Stimulated activated CD8-positive, alpha-beta memory T cell treated with anti-CD3 and anti-CD28 coated beads, Interleukin-7, amount 100 ng/mL, for 4 hours (primary cell): Measurements from ENCODE around the gene SCT.

ENCODE experiments used
- DNase-seq, 2 donors: peaks; one replicate each; pipeline ENCODE4 v3.0.0-alpha.2; 2020; ENCODE audit warnings: low read depth in 2 of 2

The SCT gene

DNA sequence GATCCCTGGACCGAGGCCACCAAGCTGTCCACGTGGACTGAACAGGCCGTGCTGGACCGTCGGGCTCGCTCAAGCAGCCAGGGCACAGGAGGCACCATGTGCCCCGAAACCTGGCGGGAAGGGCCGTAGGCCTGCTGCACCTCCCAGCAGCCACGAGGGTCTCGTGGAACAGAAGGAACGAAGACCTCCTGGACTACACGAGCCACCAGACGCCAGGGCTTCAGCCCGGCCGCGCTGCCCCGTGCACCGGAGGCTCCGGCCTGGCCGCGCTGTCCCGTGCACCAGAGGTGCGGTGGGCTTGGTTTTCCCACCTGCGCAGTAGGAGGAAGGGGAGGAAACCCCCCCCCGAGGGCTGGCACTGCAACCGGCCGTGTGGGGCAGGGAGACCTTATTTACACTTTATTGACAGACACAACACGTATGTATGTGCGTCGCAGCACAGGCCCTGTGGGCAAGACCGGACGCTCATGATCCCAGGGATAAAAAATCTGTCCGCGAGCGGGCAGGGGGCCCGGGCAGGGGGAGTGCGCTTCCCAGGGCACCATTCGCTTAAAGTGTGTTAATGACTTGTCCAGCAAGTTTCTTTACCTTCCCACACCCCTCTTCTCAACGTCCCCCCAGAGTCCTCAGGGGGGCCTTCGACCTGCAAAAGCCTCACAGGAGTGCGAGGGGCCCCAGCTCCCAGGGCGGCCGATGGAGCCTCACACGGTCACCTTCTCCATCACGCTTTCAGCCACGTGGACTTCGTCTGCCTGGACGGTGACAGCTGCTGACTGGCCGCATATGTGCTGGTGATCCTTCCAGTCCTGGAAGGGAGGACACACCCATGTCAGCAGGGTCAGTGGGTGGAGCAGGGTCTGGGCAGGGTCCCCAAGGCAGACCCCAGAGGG is 17.1 kb upstream of the SCT start:
- no peak for DNase-seq

DNA sequence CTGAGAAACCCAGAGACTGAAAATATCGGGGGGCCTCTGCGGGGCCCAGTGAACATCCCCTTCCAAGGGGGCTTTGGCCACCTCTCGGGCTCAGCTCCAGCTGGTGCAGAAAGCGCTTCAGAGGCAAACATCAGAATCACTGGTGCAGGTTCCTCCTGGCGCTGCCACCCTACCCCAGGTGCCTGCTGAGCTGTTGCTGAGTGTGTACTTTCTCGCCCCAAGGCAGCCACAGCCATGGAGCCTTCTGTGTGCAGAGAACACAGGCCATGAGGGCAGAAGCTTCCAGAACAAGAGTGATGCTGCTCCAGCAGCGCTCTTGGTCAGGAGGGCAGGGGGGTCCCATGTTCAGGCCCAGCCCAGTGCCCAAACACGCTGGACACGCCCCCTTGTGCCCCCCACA is 16.4 kb upstream of the SCT start:
- DNase-seq = no peak

DNA sequence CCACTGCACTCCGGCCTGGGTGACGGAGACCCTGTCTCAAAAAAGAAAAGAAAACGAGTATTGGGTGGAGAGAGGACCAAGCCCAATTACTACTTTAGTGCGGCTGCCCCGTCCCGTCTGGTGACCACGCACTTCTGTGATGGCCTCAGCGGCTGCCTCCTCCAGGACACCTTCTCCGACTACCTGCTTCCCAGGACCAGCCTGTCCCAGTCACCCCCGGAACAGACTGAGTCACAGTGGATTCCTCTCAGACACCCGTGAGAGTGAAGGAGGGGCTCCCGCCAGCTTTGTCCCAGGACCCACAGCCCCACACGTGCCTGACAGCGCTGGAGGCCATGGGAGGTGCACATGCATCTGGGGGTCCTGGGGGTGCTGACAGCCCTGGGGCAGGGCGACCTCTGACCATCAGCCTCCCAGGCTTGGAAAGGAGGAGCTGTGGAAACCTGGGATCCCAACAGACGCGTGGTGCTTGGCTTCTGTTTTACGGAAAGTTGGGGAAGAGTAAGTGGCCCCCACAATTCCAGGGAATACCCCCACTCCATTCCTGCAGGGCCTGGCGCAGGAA is 14.9 kb upstream of the SCT start:
- DNase-seq = no peak

DNA sequence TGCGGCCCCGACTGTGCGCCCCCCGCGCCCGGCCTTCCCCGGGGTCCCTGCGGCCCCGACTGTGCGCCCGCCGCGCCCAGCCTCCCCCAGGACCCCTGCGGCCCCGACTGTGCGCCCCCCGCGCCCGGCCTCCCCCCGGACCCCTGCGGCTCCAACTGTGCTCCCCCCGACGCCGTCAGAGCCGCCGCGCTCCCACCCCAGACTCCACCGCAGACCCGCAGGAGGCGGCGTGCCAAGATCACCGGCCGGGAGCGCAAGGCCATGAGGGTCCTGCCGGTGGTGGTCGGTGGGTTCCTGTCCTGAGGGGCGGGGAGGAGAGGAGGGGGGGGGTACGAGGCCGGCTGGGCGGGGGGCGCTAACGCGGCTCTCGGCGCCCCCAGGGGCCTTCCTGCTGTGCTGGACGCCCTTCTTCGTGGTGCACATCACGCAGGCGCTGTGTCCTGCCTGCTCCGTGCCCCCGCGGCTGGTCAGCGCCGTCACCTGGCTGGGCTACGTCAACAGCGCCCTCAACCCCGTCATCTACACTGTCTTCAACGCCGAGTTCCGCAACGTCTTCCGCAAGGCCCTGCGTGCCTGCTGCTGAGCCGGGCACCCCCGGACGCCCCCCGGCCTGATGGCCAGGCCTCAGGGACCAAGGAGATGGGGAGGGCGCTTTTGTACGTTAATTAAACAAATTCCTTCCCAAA is 13.2 kb upstream of the SCT start:
- no peak for DNase-seq

DNA sequence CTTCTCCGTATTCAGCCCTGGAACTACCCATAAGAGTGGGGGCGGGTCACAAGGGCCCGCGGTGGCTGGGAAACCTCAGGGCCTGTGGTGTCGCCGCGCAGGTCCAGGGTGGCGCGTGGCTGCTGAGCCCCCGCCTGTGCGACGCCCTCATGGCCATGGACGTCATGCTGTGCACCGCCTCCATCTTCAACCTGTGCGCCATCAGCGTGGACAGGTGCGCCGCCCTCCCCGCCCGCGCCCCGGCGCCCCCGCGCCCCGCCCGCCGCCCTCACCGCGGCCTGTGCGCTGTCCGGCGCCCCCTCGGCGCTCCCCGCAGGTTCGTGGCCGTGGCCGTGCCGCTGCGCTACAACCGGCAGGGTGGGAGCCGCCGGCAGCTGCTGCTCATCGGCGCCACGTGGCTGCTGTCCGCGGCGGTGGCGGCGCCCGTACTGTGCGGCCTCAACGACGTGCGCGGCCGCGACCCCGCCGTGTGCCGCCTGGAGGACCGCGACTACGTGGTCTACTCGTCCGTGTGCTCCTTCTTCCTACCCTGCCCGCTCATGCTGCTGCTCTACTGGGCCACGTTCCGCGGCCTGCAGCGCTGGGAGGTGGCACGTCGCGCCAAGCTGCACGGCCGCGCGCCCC is 12.5 kb upstream of the SCT start:
- DNase-seq = no peak

DNA sequence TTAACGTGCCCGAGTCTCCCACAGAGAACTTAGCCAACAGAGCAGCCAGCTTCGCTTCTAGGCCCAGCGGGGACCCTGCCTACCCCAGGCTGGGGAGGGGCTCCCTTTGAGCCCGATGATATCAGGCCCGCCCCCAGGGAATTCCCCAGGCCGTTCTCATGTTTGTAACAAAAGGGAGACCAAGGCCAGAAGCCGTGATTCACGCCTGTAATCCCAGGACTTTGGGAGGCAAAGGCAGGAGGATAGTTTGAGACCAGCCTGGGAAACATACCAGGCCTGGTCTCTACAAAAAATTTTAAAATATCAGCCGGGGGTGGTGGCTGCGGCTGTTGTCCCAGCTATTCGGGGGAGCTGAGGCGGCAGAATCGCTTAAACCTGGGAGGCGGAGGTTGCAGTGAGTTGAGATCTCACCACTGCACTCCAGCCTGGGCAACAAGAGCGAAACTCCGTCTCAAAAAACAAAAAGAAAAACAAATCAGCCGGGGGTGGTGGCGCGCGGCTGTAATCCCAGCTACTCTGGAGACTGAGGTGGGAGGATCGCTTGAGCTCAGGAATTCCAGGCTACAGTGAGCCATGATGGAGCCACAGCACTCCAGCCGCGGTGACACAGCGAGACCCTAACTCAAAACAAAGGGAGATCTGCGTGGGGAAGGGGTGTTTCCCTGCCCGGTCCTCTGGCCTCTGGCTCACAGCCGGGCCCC is 11.8 kb upstream of the SCT start:
- DNase-seq = no peak

DNA sequence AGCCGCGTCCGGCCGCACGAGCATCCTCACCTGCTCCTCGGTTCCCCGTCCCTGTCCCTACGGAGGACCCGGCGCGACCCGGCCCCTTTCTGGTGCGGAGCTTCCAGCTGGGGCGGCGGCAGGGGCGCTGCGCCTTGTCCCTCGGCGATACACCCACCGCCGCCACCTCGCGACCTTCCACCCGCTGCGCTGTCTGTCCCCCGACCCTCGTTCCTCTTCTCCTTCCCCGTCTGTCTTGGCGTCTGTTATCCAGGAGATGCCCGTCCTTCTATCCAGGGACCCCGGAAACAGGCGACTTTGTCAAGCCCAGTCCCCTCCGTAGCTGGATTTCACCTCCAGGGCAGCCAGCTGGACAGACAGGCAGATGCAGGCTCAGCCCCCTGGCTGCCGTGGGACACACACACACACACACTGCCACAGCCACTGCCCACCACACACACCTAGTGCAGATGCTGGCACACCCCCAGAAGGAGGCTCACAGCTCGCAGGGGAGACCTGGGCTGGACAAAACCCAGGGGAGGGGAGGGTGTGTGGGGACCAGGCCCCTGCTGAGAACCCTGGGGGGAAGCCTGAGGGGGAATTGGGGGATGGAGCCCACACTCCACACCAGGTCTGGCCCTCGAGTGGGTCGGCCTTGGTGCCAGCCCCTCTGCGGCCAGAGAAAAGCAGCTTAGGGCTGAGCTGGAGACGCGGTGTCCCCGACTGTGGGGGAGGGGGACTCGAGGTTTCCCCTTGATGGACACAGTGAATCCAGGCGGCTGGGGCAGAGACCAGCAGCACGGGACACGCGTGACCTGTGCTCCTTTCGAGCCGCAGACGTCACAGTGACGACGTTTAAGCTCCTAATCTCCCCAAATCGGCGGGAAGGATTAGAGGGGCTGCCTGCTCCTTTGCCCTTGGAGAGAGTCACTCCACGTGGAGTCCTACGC is 10.9 kb upstream of the SCT start:
- no peak for DNase-seq

DNA sequence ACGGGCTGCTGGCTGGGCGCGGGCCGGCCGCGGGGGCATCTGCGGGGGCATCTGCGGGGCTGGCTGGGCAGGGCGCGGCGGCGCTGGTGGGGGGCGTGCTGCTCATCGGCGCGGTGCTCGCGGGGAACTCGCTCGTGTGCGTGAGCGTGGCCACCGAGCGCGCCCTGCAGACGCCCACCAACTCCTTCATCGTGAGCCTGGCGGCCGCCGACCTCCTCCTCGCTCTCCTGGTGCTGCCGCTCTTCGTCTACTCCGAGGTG is 10.3 kb upstream of the SCT start:
- no peak for DNase-seq

DNA sequence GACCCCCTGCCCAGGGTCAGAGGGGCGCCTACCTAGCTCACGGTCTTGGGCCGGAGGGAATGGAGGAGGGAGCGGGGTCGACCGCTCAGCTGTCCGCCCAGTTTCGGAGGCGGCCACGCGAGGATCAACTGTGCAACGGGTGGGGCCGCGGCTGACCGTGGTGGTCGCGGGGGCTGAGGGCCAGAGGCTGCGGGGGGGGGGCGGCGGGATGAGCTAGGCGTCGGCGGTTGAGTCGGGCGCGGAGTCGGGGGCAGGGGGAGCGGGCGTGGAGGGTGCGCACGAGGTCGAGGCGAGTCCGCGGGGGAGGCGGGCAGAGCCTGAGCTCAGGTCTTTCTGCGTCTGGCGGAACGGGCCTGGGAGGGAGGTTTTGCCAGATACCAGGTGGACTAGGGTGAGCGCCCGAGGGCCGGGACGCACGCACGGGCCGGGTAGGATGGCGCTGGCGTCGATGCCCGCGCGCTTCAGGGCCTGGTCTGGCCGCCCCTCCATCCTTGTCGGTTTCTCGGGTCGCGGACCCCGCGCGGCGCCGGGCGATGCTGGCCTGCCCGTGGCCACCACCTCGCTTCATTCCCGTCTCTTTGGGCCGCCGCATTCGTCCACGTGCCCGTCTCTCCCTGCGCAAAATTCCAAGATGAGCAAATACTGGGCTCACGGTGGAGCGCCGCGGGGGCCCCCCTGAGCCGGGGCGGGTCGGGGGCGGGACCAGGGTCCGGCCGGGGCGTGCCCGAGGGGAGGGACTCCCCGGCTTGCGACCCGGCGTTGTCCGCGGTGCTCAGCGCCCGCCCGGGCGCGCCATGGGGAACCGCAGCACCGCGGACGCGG is 9.7 kb upstream of the SCT start, which contains the start of gene DRD4:
Gene DRD4 (plus strand): TSS at position 759 of the 822 bp plus-strand sequence. CDS start 36 bp downstream, at position 795.
- no peak for DNase-seq

DNA sequence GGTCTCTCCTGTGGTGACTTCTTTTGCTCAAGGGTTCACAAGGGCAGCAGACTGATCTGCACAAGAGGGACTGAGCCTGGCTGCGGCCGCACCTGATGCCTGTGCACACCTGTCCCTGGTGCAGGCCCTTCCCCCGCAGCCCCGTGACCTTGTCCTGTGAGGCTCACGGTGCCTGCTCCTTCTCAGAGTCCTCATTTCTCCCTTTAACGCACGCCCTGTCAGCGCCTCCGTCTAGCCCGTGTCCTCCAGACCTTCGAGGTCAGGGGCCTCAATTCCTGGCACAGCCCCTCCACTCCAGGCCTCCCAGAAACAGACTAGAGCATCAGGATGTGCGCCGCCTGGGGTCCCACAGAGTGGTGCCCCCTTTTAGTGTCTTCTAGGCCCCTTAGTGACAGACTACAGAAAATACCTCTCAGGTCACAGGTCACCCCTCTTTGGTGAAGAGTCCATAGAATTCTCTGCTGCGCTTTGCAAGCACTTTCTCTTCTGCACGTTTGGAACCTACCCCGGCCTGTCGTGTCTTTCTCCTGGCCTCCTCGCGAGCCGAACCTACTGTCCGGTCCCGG is 9.0 kb upstream of the SCT start:
- DNase-seq = no peak

DNA sequence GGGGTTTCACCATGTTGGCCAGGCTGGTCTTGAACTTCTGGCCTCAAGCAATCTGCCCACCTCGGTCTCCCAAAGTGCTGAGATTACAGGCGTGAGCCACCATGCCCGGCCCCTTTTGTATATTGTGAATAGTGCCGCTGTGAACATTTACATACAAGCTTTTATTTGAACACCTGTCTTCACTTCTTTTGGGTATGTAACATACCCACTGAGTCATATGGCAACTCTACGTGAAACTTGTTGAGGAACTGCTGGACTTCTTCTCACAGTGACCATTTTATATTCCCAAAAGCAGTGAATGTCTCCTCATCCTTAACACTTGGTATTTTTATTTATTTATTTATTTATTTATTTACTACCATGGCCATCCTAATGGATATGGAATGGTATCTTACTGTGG is 3.9 kb upstream of the SCT start:
- DNase-seq = no peak

DNA sequence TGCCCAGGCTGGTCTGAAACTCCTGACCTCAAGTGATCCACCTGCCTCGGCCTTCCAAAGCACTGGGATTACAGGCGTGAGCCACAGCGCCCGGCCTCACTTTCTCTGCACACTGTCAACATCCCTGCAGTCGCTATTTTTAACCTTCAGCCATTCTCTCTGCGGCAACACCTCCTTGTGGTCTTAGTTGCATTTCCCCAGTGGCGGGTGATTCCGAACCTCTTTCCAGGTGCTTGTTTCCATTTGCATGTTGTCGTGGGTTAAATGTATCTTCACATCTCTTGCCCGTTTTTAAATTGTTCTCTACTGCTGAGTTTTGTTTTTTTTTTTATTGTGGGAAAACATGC is 2.2 kb upstream of the SCT start:
- no peak for DNase-seq

DNA sequence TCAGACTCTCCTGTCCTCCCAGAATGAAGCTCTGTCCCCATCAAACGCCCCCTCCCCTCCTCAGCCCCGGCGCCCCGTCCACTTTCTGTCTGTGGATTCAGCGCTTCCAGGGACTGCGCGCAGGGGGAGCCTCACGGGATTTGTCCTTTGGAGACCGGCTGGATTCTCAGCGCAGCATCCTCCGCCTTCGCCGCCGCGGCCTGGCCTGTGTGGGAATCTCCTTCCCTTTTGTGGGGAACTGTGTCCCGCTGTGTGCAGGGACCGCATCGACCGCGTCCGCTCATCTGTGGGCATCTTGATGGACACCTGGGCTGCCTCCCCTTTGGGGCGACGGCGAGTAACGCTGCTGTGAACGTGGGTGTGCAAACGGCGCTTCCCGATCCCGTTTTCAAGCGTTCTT is 1.1 kb upstream of the SCT start:
- no peak for DNase-seq

DNA sequence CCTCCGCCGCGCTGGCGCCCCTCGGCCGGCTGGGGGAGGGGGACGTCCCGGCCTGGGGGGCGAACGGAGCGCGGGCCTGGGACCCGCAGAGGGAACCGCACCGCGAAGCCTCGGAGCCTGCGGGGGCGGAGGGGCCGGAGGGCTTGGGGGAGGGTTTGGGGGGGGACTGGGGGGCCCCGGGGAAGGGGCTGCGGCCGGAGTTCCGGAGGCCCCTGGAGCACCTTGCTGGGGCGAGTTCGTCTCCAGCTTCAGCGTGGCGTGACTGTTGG is 261 bp upstream of the SCT start:
- DNase-seq = no peak

DNA sequence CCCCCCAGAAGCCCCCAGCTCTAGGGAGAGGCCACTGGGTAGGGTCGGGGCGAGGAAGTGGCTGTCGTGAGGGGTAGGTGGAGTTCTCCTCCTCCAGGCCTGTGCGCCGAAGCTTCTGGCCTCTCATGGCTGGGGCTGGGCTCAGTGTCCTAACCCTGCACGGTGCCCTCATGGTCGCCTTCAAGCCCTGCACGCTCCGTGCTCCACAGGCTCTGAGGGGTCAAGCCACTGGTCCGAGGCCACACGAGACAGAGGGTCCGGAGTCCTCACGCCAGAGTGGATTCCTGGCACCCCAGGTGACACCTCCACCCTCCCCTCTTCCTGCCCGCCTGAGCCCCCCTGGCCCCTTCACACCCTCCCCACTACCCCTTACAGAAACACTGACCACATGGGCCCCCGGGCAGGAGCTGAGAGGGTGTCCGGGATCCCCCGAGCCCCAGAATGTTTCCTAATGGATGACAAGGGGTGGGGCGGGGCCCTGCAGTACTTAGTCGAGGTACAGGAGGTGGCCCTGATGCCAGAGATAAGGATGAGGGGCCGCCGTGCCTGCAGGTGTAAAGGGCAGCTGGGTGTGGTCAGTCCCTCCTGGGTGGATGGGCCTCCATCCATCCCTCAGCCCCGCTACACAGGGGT is 1.2 kb downstream of the SCT start:
- no peak for DNase-seq

DNA sequence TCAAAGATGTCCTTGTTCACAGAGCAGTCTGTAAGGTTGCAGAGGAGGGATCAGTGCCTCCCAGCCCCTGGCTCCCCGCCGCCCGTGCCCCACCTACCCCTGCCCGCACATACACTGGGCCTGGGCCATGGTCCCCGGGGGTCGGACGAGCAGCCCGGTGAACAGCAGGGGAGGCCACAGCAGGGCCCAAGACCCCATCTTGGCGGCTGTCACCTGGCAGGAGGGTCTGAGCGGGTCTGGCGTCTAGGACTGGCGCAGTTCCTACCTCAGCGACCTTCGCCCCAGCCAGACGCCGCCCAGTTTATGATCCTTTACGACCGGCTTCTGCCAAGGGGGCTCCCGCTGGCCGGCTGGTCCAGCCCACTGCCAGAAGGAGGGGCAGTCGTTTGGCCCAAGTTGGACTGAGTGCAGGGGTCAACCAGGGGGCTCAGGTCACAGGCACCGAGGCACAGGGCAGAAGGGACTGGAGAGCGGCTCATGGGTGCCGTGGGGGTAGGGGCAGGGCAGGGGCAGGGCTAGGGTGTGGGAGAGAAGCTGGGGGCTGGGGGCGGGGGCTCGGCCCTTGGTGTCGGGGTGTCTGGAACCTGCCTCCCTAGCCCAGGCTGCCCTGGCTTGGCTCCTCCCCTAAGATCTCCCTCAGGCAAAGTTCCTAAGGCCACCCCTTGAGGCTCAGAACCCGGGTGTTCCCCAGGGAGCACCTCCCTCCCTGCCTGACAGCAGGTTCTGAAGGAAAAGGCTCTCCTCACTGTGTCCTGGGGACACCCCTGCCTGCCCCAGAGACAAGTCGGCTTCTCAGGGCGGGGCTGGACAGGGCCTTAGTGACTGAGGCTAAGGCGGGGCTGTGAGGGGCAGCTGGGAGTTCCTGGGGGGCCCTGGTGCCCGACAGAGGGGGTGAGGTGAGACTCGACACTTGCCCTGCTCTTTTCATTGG is 2.0 kb downstream of the SCT start, which contains the start of gene CDHR5:
Gene CDHR5 (minus strand): TSS at position 251 of the 931 bp plus-strand sequence. CDS start 53 bp downstream, at position 198.
- DNase-seq = no peak

DNA sequence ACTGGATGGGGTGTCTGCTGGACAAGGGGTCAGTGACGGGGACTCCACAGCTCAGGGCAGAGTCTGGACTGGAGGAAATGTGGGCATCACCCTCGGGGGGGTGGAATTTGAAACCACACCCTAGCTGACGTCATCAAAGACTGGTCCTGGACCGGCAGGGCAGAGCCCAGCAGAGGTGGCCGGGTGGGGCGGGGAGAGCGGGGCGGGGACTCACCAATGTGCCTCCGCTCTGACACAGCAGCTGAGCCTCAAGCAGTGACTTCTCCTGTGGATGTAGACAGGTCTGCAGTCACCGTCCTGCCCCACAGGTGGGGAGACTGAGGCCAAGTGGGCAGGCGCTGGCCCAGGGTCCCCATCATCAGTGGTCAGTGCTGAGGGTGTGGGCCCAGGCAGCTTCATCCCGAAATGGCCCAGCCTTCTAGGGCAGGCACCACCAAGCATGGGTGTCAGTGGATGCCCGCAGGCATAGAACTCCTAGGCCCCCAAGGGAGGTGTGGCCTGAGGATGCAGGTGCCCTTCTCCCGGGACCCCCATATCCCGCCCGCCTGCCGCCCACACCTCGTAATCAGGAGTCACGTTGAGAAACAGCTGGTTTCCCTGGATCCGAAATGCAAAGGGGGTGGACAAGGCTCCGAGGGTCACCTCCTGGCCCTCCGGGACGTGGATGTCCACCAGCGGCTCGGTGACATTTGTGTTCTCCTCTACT is 2.8 kb downstream of the SCT start:
- DNase-seq = no peak

DNA sequence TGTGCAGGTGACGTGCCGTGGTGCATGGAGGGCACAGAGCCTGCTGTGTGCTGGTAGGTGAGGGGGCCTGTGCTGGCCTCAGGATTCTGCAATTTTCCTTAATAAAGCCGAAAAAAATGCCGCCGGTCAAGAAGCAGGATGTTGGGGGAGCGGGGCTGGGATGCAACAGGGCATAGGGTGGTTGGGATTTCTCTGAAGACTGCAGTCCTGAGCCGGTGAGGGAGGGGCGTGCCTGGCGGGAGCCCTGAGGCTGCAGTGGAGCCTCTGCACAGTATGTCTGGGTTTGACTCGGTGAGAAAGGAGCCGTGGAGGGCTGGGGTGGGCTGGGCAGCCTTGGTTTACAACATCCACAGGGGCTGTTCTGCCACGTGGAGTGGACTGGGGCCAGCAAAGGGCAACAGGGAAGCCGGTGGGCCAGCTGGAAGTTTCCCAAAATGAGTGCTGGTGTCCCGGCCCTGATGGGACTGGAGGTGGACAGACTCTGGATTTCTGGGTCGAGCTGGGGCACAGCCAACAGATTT is 3.6 kb downstream of the SCT start:
- DNase-seq = no peak
